Omental fat pad (tissue), 4 donors: ENCODE measurements around the gene CELA2A. TPM values are rescaled to one million over a fixed set of nuclear protein-coding genes. Genes with fewer than 3 reads are reported as not detected.

ENCODE experiments used
- ATAC-seq: fragments of 150-250 bp; one replicate; pipeline ENCODE4 v1.9.1; 2016; ENCODE audit warnings: mild to moderate bottlenecking, moderate library complexity; ENCODE audit not compliant: low FRiP score
- DNase-seq: peaks from one replicate; pipeline ENCODE4 v3.0.0-alpha.2; 2019; ENCODE audit warnings: low spot score
- total RNA-seq, 4 donors: library from RNA; depleted of rRNA; stranded (reverse); fragments of >200 nt; gene quantifications; one replicate each; pipeline ENCODE4 v1.1.0, GENCODE V29; 2016
- TF ChIP-seq, protein P1 (sequence below), 3 donors: fragments of 450-650 bp; IDR thresholded peaks; one replicate each; pipeline ENCODE4 v1.5.1; 2016 to 2017; ENCODE audit warnings: antibody characterized with exemption in 3 of 3, mild to moderate bottlenecking in 3 of 3, moderate library complexity in 2 of 3

The CELA2A gene
- total RNA-seq, 4 donors from 2014 or later: not detected

DNA sequence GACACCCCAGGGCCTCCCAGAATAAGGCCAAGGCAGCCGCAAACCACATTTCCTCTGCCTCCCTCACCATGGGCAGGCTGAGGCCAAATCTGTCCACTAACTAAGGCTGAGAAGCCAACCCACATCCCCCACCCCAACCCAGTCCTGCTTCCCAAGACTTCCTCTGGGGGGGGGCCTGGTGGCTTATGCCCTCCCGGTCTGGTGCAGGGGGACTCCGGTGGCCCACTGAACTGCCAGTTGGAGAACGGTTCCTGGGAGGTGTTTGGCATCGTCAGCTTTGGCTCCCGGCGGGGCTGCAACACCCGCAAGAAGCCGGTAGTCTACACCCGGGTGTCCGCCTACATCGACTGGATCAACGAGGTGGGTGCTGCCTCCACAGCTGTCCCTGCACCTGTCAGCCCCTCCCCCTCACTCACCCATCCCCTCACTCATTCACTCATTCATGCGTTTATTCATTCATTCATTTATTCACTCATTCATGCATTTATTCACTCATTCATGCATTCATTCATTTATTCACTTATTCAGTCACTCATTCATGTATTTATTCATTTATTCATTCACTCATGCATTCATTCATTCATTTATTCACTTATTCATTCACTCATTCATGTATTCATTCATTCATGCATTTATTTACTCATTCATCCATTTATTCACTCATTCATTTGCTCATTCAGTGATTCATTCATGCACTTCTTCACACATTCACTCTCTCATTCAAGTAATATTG, 11.0 kb upstream of the CELA2A start:
- TF ChIP-seq, protein P1, sequence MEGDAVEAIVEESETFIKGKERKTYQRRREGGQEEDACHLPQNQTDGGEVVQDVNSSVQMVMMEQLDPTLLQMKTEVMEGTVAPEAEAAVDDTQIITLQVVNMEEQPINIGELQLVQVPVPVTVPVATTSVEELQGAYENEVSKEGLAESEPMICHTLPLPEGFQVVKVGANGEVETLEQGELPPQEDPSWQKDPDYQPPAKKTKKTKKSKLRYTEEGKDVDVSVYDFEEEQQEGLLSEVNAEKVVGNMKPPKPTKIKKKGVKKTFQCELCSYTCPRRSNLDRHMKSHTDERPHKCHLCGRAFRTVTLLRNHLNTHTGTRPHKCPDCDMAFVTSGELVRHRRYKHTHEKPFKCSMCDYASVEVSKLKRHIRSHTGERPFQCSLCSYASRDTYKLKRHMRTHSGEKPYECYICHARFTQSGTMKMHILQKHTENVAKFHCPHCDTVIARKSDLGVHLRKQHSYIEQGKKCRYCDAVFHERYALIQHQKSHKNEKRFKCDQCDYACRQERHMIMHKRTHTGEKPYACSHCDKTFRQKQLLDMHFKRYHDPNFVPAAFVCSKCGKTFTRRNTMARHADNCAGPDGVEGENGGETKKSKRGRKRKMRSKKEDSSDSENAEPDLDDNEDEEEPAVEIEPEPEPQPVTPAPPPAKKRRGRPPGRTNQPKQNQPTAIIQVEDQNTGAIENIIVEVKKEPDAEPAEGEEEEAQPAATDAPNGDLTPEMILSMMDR (IDR thresholded peaks at IDR 0.05): no peak
- no peak for DNase-seq

DNA sequence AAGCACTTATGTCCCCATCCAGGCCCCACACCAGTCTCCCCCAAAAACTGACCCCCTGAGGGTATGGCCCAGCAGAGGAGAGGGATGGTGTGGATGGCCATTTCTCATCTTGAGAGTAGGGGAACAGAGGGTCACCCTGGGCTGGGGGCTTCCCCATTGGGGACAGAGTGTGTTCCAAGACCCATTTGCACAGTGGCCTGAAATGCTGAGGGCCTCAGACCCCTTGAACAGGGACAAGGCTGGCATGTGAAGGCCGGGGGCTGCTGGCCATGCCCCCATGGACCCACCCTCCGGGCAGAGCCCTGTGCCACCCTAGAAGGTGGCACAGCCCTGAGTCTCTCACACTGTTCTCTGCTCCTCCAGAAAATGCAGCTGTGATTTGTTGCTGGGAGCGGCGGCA, 10.3 kb upstream of the CELA2A start:
- no peak for ATAC-seq
- TF ChIP-seq, protein P1 (IDR thresholded peaks at IDR 0.05): no peak

More for the DNA sequence above, 11.0 kb upstream of the CELA2A start:
- ATAC-seq: no peak

DNA sequence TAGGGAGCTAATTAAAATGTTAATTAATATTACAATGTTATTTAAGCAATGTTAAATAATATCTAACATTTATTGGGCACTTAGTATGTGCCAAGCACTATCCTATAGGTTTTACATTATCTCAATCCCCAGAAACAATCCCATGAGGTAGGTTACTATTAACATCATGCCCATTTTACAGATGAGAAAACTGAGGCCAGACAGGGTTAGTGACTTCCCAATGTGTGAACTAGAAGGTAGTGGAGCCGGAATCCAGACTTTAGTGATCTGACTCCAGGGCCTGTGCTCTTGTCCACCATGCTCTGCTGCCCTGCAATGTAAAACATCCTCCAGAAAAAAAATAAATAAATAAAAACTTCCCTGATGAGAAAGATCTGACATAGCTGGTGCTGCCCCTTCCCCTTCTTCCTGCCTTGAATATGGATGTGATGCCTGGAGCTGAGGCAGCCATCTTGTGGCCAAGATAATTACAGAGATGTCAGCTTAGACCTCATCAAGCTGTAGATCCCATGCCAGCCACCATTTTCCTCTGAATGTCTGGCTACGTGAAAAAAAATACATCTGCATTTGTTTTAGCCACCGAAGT, 7.6 kb upstream of the CELA2A start:
- TF ChIP-seq, protein P1 (IDR thresholded peaks at IDR 0.05): no peak
- ATAC-seq: no peak
- no peak for DNase-seq

More for the DNA sequence above, 10.3 kb upstream of the CELA2A start:
- DNase-seq: no peak

DNA sequence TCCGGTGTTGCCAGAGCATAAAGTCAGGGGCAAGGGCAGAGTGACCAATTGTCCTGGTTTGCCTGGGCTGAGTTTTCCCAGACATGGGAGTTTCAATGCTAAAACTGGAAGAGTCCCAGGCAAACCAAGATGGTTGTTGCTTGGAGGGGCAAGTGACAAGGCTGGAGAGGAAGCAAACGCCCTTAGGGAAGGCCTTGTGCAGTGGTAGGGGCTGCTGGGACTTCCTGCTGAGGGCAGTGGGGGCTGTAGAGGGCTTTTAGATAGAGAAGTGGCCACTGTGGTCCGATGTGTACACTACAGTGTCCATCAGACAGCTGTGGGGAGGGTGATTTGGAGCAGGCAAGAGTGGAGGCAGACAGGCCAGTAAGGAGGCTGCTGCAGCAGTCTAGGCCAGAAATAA, 7.0 kb upstream of the CELA2A start:
- DNase-seq (no peak), ATAC-seq (no peak)
- TF ChIP-seq, protein P1 (IDR thresholded peaks at IDR 0.05): no peak

DNA sequence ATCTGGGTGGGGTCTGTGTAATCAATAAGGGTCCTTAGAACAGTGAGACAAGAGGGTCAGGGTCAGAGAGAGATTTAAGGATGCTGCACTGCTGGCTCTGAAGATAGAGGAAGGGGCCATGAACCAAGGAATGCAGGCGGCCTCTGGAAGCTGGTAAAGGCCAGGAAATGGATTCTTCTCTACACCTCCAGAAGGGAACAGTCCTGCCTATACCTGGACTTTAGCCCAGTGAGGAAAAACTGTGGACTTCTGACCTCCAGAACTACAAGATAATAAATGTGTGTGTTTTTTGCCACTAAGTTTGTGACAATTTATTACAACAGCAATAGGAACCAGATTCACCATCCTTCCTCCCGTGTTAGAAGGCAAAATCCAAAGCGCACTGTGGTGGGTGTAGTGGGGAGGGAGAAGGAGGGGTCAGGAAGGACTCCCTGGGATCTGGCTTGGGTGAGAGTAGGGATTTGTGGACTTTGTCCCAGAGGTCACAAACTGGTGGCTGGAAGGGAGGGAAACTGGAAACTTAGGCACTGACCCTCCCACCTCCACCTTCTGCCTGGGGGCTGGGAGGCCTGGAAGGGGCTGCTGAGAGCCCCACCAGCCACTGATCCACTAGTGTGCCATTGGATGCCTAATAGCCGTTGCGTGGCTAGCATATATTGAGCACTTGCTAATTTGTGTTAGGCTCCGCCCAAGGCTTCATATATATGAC, 5.4 kb upstream of the CELA2A start:
- ATAC-seq (no peak), DNase-seq (no peak)
- TF ChIP-seq, protein P1 (IDR thresholded peaks at IDR 0.05): no peak

DNA sequence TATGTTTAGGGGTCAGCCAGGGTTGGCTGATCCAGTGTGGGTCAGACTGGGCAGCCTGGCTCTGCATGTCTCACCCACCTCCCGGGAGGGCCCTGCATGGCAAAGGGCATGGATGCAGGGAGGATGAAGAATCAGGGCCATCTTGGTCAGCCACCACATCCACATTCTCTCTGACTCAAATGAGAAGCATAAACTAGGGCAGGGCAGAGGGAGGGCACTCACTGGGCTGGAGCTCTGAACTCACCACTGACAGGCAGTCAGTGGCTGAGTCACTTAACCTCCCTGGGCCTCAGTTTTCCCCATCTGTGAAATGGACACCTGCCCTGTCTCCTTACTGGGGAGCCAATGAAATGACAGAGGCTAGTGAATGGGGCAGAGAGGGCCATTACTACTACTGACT, 4.3 kb upstream of the CELA2A start:
- no peak for DNase-seq
- TF ChIP-seq, protein P1 (IDR thresholded peaks at IDR 0.05): no peak
- ATAC-seq: no peak
